Measurements from ENCODE around the gene GAS7.

DNA sequence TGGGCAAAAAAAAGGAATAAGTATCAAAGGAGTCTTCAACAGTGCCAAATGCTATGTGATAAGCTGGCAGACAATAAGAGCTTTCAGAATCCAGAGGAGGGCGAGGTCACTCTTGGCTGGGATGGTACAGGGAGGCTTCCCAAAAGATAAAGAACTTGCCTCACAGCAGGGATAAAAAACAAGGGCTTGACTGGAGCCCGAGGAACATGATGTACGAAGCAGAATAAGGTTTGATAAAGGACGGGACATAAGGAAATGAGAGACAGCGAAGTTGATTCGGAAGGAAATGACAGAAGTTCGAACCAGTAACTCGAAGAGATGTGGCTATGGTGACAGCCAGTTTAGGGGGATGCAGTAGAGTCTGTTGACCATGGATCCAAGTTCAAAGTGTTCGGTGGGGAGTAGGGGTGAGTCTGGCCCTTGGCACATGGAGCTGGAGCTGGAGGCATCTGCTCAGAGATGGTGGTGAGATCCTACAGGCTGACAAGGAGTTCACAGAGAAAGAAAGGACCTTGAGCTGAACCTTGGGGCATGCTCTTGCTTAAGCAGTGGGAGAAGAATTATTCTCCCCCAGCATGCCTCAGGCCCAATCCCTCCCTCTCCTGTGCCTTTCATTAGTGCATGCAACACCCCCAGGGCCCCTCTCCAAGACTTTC lies 155.7 kb downstream of the GAS7 start:
- TF ChIP-seq CBX1 (IDR thresholded peaks at IDR 0.05; ENCODE audit: low read depth) (no peak), ZNF737 (CRISPR knock-in tag; IDR thresholded peaks at IDR 0.05; ENCODE audit: borderline replicate concordance) (no peak), POLR2AphosphoS5 (IDR thresholded peaks at IDR 0.05; ENCODE audit: low read depth, low read length) (no peak), TCF7 (IDR thresholded peaks at IDR 0.05; ENCODE audit: low read depth) (no peak), ZNF678 (CRISPR knock-in tag; IDR thresholded peaks at IDR 0.05) (no peak), CEBPB (IDR thresholded peaks at IDR 0.05; ENCODE audit: borderline replicate concordance, low read depth, low read length) (no peak)
- TF ChIP-seq, protein P1, sequence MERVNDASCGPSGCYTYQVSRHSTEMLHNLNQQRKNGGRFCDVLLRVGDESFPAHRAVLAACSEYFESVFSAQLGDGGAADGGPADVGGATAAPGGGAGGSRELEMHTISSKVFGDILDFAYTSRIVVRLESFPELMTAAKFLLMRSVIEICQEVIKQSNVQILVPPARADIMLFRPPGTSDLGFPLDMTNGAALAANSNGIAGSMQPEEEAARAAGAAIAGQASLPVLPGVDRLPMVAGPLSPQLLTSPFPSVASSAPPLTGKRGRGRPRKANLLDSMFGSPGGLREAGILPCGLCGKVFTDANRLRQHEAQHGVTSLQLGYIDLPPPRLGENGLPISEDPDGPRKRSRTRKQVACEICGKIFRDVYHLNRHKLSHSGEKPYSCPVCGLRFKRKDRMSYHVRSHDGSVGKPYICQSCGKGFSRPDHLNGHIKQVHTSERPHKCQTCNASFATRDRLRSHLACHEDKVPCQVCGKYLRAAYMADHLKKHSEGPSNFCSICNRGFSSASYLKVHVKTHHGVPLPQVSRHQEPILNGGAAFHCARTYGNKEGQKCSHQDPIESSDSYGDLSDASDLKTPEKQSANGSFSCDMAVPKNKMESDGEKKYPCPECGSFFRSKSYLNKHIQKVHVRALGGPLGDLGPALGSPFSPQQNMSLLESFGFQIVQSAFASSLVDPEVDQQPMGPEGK (CRISPR knock-in tag; IDR thresholded peaks at IDR 0.05), result no peak
- TF ChIP-seq, protein P2, sequence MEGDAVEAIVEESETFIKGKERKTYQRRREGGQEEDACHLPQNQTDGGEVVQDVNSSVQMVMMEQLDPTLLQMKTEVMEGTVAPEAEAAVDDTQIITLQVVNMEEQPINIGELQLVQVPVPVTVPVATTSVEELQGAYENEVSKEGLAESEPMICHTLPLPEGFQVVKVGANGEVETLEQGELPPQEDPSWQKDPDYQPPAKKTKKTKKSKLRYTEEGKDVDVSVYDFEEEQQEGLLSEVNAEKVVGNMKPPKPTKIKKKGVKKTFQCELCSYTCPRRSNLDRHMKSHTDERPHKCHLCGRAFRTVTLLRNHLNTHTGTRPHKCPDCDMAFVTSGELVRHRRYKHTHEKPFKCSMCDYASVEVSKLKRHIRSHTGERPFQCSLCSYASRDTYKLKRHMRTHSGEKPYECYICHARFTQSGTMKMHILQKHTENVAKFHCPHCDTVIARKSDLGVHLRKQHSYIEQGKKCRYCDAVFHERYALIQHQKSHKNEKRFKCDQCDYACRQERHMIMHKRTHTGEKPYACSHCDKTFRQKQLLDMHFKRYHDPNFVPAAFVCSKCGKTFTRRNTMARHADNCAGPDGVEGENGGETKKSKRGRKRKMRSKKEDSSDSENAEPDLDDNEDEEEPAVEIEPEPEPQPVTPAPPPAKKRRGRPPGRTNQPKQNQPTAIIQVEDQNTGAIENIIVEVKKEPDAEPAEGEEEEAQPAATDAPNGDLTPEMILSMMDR (CRISPR knock-in tag; IDR thresholded peaks at IDR 0.05), result no peak
- TF ChIP-seq, protein P3, sequence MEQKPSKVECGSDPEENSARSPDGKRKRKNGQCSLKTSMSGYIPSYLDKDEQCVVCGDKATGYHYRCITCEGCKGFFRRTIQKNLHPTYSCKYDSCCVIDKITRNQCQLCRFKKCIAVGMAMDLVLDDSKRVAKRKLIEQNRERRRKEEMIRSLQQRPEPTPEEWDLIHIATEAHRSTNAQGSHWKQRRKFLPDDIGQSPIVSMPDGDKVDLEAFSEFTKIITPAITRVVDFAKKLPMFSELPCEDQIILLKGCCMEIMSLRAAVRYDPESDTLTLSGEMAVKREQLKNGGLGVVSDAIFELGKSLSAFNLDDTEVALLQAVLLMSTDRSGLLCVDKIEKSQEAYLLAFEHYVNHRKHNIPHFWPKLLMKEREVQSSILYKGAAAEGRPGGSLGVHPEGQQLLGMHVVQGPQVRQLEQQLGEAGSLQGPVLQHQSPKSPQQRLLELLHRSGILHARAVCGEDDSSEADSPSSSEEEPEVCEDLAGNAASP (CRISPR knock-in tag; IDR thresholded peaks at IDR 0.05; ENCODE audit: borderline replicate concordance), result no peak
